GM18519 (cell line): ENCODE measurements around the gene FBXO46.
"Not testable (repeated sequence)": the region's sequence is repeated elsewhere in the genome, so short reads cannot be mapped to it uniquely, and the experiment has no call there.

Experiments used
- ATAC-seq: cut with Tn5 transposase; IDR thresholded peaks from one replicate; pipeline ENCODE4 v1.9.1; 2021; ENCODE audit warnings: mild to moderate bottlenecking, moderate library complexity; ENCODE audit not compliant: unreplicated experiment, low FRiP score

The FBXO46 gene

DNA sequence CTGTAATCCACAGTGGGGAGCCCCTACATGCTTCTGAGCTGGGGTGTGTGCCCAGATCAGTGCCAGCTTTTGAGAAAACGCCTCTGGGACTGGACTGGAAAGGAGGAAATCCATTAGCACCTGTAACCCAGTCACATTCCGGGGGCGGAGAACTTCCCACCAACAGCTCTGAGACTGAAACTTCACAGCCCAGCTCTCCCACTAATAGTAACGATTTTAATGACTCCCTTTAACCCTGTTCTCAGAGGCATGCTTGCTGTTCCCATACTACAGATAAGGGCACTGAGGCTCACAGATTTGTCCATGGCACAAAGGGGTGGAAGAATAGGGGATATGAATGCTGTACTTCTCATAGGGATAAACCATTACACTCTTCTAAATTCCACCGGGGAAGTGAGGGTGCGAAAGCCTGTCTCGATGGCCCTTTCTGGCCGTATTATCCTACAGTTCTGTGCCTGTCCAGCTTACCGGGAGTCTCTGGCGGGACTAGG is 851 bp downstream of the FBXO46 start:
- ATAC-seq, result no peak

DNA sequence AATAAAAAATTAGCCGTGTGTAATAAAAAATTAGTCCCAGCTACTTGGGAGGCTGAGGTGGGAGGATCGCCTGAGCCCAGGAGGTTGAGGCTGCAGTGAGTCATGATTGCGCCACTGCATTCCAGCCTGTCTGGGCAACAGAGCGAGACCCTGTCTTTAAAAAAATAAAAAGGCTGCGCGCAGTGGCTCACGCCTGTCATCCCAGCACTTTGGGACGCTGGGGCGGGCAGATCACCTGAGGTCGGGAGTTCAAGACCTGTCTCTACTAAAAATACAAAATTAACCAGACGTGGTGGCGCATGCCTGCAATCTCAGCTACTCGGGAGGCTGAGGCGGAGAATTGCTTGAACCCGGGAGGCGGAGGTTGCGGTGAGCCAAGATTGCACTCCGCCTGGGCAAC is 2.0 kb downstream of the FBXO46 start:
- not testable (repeated sequence) for ATAC-seq

DNA sequence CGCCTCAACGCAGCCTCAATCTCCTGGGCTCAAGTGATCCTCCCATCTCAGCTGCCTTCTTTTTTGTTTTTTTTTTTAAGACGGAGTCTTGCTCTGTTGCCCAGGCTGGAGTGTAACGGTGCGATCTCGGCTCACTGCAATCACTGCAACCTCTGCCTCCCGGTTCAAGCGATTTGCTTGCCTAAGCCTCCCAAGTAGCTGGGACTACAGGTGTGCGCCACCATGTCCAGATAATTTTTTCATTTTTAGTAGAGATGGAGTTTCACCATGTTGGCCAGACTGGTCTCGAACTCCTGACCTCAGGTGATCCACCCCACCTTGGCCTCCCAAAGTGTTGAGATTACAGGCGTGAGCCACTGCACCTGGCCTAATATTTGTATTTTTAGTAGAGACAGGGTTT is 10.6 kb downstream of the FBXO46 start:
- ATAC-seq, result not testable (repeated sequence)

DNA sequence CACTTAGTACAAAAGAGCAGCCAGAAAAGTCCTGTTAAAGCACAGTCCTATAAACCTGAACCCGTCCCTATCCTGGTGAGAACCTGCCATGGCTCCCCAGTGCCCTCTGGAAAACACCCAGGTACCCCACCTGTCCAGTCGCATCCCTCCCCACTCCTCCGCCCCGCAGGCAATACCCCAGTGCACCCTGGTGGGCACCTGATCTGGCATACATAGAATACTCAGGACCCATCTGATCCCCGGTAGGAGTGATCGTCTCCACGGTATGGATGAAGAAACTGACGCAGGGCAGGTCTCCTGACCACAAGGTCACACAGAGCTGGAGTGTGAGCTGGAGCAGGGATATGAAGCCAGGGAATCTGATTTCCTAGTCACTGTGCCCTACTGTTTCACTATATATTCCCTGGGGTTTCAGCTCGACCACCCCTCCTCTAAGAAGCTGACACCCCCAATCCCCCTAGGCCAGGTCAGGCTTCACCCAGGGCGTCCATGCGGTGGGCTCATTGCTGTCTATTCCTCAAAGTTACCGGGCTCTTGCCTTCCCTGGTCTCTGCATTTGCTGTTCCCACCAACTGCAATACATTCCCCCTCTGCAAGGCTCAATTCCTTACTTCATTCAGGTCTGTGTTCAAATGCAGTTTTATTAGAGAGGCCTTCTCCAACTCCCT is 12.6 kb downstream of the FBXO46 start:
- no peak for ATAC-seq

DNA sequence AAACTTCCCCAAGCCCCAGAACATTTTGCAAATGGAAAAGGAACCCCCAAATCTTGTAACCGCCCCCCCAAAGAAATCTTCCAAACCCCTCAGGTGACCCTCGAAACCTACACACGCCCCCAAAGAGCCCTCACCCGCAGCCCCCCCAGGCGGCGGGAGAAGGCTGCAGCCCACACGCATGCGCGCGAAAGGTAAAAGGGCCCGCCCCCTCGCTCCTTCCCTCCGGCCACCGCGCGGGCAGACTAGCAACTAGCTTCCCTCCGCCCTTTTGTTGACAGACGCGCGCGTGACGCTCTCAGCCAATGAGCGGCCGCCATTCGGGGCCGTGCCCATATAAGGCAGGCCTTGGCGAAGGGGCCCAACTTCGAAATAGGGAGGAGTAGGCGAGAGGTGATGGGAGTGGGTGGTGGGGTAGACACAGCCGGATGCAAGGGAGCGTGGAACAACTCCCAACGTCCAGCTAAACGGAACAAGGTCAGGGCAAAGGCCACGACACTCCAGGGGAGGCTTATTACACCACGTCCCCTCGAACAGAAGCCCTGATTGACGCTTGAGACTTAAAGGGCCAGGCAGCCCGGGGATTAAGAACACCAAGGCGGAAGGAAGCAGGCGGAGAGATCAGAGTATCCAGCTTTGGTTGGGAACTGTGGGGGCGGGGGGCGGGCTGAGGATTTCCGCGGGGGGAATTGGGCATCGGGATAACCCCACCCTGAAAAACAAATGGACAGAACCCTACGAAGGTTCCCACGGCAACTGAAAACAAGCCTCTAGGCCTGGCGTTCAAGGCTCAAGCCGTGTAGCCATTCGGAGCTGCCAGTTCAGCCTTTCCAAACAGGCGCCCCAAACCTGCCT is 13.3 kb downstream of the FBXO46 start:
- ATAC-seq, result peak; percentile 85

DNA sequence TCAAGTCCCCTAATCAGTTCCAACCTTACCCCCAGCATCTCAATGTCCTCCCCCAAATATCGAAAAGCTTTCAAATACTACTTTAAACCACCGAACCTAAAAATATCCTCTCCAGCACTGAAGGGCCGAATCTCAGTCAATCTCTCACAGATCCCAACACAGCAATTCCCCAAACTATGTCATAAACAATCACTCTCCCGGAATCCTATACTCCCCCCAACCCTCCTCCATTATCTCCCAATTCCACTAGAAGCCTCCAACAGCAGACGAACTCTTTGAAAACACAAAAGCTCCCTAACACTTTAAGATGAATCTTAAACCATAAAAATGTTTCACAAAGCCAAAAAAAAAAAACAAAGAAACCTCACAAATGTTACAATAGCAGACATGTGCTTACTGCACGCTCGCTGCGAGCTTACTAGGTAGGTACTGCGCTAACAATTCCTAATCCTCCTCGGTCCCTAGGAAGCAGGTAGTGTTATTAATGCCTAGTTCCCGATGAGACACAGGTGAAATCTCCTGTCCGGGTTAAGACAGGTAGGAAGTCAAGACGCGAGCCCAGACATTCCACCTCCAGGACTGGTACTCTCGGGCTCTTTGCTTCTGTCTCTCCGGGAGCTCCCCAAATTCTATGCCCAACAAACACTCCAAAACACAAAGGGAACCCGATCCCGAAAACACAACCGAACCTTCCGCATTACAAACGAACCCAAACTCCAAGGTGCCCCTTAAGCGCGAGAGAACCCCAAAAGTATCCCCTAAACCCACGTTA is 14.2 kb downstream of the FBXO46 start:
- ATAC-seq, result no peak

DNA sequence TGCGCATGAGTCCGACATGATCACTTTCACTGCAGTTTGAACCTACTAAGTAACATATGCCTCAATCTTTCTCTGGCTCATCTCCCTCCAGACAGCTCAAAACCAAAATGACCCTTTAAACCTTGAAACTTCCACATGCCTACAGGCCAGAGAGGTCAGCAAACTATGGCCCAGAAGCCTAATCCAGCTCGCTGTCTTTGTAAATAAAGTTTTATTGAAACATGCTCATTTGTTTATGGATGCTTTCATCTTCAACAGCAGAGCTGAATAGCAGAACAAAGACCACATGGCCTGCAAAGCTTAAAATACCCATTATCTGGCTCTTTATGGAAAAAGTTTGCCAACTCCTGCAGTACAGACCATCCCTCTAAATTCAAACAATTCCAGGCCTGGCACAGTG is 15.6 kb downstream of the FBXO46 start:
- ATAC-seq, result no peak

DNA sequence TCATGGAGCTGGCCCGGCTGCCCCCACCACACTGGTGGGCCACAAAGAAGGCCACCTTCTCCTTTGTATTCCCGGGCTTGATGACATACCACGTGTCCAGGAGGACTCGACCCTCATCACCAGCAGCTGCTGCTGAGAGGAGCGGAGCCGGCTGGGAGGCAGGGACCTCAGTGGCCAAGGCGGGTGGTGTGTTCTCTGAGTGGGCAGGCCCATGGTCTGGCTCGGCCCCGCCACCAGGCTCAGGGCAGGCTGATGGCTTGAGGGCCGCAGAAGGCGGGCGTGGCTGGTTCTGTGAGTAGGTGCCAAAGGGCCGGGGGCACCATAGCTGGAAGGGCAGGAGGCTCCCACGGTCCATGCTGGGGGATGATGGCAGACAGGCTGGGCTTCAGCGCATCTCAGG is 17.6 kb downstream of the FBXO46 start:
- no peak for ATAC-seq

DNA sequence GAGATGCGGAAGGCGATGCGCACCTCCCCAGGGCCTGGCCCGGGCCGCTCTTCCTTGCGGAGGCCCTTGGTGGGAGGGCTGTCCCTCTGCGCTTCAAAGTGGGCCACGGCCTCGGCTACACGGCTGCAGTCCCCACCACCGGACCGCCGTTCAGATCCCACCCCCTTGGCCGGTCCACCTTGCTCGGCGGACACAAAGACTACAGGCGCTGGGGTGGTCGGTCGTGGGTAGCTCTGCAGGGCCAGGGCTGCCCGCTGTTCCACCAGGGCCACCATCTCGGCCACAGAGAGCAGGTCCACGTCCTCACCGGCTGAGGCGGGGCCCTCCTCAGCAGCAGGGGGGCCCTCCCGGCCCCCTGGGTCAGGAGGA is 18.0 kb downstream of the FBXO46 start:
- no peak for ATAC-seq

DNA sequence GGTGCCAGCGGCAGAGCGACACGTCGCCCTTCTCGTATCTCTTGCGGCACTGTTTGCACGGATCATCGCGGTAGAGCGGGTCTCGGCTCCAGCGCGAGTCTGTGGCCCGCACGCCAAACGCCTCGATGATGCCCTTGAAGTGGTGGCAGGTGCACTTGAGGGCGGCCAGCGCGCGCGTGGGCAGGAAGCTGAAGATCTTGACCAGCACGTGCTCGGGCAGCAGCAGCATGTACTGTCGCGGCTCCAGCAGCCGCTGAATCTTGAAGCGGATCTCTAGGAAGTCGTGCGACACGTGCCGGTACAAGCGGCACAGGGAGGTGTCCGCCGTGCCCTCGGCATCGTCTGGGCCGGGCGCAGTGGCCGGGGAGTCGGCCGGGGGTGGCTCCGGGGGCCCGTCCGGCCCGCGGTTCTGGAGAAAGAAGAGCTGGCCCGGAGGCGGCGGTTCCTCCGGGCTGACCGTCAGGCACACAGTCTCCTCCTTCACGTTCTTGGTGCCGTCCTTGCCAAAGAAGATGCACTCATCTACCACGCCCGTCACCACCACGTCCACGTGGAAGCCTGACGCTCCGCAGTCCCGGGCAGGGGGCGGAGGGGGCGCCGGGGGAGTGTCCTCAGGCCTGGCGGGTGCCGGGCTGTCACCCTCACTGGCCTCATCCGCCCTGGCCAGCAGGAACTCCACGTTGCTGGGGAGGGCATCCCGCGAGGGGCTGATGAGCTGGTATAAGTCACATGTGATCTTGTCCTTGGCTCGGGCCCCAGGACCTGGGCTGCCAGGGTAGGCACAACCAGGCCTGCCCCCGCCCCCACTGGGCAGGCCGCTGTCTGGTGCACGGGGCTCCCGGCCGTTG is 18.6 kb downstream of the FBXO46 start:
- ATAC-seq, result no peak

DNA sequence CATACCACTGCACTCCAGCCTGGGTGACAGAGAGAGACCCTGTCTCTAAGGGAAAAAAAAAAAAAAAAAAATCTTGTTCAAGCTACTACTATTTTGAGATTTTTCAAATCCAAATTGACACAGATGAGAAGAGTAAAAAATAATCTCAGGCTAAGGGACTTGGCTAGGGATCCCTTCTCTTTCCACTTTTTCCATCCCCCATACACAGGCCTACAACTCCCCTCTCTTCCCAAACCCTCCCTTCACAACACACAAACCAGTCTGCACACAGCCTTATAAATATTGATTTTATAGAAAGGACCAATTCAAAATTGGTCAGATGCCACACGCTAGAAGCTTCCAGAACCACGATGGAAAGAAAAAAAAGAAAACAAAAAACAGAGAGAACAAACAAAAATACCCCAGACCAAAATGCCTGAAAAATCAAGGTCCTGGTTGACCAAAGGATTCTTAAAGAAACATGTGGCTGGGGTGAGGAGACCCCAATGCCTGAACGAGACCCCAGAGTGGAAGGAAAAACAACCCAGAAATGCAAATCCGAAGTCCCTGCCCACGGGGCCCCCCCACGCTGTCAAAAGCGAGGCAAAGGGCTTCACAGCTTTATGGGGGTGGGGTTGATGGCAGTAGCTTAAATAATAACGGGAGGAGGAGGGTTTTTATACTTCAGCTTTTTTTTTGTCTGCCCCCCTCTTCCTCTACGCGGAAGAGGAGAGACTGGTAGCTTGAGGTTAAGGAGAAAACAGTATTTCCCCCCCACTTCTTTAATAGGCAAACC is 20.2 kb downstream of the FBXO46 start:
- ATAC-seq, result no peak

DNA sequence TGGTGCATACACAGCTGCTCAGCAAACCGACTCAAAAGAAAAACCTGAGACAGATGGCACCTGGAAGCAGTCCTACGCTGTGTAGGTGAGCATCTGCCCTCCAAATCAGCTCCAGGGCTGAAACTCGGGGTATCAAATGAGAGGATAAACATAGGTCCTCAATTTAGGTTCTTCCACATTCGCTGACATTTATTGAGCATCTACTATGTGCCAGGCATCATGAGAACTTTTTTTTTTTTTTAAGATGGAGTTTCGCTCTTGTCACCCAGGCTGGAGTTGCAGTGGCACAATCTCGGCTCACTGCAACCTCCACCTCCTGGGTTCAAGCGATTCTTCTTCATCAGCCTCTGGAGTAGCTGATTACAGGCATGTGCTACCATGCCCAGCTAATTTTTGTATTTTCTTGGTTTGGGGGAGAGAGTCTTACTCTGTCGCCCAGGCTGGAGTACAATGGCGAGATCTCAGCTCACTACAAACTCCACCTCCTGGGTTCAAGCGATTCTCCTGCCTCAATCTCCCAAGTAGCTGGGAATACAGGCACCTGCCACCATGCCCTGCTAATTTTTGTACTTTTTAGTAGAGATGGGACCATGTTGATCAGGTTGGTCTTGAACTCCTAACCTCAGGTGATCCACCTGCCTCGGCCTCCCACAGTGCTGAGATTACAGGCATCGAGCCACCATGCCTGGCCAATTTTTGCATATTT is 24.8 kb downstream of the FBXO46 start:
- no peak for ATAC-seq

DNA sequence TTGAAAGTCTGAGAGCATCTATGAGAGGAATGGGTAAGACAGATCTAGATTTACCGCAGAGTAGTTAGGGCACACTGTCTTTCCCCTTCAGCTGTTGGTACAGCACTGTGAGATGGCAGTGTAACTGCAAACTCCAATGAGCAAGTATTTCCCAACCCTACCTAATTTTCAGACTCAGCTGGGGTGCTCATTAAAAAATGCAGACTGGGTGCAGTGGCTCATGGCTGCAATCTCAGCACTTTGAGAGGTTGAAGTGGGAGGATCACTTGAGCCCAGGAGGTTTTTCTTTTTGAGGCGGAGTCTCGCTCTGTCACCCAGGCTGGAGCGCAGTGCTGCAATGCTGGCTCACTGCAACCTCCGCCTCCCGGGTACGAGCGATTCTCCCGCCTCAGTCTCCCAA is 25.6 kb downstream of the FBXO46 start:
- no peak for ATAC-seq

DNA sequence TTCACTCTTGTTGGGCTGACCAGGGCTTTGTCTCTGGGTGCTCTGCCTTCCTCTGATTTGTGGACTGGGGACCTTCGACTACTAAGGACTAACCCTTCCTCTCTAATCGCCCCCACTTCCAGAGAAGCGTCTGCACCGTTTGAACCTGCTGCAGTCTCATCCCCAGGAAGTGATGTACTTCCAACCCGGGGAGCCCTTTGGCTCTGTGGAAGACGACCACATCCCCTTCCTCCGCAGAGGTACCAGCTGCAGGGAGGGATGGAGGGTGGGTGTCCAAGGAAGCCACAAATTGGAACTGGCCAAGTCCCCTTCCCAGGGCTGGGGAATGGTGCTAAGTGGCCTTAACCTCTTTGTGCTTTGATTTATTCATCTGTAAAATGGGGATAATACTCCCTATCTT is 29.0 kb downstream of the FBXO46 start:
- ATAC-seq, result no peak

DNA sequence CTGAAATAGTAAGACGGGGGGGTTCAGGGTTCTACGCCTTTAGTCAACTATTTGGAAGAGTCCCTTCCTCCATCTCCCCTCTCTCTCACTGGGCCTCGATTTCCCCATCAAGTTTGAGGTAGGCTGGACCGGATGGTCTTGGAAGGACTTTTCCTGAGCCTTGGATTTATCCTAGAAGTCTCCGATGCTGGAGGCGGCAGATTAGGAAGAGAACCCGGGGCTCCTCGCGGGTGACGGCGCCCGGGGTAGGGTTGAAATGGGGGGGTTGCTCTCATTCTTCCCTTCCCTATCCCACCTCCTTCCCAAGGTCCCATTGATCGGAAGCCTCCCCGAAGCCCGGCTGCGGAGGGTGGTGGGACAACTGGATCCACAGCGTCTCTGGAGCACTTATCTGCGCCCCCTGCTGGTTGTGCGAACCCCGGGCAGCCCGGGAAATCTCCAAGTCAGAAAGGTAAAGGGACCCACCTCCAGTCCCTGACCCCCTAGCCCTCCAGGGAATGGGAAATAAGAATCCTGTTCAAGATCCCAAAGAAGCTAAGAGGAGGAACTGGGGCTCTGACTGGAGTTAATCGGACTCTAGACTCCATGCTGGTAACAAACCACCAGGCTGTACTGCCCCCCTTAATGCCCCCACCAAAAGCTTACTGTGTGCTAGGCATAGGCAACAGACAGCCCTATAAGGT is 37.4 kb downstream of the FBXO46 start:
- no peak for ATAC-seq

DNA sequence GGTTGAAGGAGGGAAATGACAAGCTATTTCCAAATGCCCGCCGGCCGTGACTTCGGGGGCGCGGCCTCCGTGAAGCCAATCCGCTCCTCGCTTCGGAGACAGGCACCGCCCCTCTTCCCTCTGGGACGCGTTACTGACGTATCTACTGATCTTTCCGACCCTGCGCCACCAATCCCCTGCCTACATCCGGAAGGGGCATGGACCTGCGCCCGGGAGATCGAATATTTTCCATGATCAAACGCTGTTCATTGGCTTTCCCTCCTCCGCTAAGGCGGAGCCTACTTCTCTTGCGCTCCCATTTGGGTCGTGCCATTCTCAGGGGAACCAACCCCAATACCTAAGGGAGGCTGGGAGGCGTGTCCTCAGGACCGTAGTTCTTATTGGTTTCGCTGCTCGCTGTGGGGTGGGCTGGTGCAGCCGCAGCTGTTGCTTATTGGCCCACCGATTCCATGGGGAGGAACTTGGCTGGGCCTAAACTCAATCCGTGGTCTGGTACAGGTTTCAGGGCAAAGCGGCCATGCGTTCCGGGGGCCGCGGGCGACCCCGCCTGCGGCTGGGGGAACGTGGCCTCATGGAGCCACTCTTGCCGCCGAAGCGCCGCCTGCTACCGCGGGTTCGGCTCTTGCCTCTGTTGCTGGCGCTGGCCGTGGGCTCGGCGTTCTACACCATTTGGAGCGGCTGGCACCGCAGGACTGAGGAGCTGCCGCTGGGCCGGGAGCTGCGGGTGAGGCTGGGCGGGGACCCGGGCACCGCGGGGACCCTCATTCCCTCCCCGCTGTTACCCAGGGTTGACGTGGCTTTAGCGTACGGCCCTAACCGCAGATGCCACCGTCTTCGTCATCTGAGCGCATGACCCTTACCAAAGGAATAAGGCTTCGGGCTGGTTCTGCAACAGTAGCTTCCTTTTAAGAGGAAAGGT is 38.2 kb downstream of the FBXO46 start, which contains the start of gene QPCTL:
TSS of gene QPCTL (plus strand) at position 480 of the 919 bp plus-strand sequence. CDS start at position 518, 38 bp downstream.
- ATAC-seq, result peak; percentile 78

DNA sequence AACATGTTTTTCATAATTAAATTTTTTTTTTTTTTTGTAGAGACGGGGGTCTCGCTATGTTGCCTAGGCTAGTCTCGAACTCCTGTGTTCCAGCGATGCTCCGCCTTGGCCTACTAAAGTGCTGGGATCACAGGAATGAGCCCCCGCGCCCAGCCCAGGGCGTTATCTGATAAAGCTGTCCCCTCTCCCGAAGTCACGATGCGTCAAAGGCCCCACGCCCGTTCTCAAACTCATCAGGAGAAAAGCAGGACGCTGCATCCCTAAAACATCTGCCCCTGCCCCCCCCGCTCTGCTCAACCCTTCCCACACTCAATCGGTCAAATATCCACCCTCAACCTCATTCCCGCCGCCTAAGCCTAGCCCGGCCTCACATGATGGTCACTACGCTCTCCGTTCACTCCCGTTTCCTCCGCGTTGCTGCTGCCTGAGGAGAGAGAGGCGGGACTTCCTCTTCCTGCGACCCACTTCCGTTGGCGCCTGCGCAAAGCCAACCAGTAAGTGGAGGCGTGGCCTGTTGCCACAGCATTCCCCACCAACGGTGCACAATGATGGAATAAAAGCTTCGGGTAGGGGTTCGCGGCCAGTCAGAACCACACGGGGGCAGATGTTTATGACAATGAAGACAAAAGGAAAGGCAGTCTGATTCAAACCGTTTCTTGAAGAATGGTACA is 39.0 kb downstream of the FBXO46 start, which contains the start of gene SNRPD2:
TSS of gene SNRPD2 (minus strand) at position 438 of the 671 bp plus-strand sequence. CDS start at position 373, 65 bp downstream.
- ATAC-seq, result peak; percentile 37
